NCI-H345 (cell line): ENCODE data around the gene ABCD2.
"Not testable (repeated sequence)": the region's sequence is repeated elsewhere in the genome, so short reads cannot be mapped to it uniquely, and the experiment has no call there.

Source experiments
- DNase-seq: peaks from one replicate; lab custom pipeline; 2025; lab: John Stamatoyannopoulos, UW

ABCD2 gene

DNA sequence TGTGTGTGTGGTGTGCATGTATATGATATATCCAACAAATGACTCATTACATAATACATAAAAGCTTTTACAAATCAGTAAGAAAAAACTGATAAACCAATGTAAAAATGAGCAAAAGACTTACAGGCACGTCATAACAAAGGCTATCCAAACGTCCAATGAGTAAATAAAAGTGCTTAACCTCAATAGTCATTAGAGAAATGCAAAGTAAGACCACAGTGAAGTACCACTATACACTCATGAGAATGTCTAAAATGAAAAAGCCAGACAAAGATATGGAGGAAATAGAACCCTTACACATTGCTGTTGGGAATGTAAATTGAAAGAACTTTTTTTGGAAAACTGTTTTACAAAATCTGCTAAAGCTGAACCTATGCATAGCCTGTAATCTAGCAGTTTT is 7.8 kb downstream of the ABCD2 start:
- DNase-seq = no peak

DNA sequence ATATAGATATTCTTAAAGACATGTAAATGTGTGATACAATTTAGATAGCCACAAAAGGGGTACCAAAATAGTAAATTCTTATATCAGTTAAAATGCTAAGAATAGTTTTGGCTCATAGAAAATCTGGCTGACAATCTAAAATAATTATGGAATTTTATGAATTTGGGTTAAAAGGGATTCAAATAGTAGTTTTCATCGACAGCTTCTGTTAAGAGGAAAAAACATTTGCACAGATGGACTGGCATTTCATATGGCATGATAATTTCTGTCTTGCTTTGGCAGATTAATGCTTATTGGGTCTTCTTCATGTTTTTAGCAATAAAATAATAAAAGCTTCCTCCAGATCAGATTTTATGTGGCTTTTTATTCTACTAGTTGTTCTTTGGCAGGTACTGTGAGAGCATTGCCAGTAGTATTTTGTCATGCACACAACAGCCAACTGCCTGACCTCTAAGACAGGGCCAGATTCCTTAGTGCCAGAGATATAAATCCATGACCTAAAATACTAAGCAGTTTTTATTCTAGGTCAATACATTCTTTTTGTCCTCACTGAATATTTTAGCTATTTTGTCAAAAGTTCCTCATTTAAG is 9.1 kb downstream of the ABCD2 start:
- no peak for DNase-seq

DNA sequence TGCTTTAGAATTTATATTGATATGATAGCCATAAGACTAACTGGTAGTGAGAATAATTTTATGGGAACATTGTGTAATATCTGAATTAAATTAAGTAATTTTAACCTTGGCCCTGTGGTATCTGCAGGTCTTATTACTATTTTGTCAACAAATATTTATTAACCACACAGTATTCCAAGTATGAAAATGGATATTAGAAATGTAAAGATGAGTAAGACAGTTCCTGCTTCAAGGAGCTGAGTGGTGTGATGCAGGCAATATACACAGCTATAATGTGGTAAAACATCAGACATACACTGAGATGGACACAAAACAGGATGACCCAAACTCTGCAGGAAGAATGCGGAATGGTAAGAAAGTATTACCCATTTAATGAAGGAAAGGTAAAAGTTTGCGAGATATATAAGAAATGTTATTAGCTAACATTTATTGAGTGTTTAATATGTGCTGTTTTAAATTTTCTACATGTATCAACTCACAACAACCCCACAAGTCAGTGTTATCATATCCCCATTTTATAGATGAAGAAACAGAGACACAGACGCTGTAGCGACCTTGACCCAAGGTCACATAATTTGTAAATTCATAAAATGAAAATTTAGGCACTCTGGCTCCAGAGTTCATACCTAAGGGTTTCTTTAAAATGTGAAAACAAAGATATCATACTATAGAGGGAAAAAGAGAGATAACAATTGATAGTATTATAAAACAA is 12.7 kb downstream of the ABCD2 start:
- no peak for DNase-seq

DNA sequence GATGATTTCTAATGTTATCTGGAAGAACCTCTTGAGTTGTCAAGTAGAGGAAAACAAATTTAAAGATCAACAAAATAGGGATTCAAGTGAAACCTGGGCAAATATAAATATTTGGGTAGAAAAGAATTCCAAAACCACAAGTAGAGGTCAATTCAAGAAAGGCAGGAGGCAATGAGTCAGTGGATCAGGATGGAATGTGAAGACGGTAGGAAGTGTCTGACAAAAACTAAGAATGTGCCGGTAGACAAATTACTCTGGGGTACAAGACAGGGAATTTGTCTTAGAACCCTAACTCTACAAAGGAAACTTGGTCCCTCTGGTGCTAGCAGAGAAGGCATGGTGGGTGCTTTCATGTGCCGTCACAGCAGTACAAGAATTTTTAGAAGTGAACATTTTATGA is 13.6 kb downstream of the ABCD2 start:
- no peak for DNase-seq

DNA sequence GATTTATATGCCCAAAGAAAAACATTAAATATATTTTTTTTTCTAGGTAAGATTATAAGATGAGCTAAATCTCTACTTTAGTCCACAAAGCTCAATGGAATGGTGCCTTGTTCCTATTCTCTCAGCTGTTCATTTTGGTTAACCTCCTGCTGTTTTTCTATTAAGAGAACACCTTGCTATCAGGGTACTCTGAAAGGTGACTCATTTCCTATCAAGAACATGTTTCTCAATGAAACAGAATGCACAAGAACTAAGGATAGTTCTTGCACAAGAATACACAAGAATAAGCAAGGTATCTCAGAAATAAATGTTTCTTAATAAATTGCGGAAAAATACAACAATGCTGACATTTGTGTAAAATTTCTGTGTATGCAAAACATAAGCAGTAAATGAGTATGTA is 14.1 kb downstream of the ABCD2 start:
- DNase-seq = no peak

DNA sequence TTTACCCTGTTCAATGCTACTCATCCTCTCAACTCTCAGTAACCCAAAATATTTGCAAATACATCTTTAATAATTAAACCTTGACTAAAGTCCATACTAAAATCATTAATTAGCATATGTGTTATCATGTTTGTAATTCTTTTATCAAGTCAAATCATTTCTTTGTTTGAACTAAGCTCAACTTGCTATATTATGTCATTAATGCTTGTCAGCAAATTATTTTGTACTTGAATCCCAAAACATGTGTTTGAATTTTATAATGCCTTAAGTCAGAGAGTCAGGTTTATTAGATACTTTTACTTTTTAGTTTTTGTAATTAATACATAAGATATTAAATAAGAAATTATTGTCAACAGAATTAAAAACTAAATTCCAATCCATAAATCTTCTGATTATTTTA is 16.5 kb downstream of the ABCD2 start:
- no peak for DNase-seq

DNA sequence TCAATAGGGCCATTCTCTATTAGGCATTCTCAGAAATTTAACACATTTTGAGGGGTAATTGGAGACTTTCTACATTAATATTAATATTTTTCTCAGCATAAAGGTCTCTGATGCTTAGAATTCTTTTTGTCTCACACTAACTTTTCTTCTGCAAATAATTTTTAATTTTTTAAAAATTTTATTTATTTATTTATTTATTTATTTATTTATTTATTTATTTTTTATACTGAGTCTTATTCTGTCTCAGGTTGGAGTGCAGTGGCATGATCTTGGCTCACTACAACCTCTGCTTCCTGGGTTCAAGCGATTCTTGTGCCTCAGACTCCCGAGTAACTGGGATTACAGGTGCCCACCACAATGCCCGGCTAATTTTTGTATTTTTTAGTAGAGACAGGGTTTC is 17.7 kb downstream of the ABCD2 start:
- not testable (repeated sequence) for DNase-seq

DNA sequence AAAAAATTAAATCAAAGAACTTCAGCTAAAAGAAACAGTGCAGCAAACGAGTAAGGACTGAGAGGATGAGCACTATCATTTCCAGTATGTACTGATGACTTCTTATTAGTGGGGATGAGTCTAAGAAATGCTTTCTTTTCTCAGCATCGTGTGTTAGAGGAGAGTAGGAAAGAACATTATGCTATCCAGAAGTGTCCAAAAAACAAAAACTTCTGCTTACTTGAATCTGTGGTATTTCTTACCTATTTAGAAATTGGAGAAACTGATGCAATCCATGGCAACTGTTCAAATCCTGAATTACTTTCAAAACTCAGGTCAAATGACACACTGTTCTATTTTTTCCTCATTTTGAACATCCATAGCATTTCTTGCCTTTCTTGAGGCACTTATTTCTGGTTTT is 23.7 kb downstream of the ABCD2 start:
- no peak for DNase-seq

DNA sequence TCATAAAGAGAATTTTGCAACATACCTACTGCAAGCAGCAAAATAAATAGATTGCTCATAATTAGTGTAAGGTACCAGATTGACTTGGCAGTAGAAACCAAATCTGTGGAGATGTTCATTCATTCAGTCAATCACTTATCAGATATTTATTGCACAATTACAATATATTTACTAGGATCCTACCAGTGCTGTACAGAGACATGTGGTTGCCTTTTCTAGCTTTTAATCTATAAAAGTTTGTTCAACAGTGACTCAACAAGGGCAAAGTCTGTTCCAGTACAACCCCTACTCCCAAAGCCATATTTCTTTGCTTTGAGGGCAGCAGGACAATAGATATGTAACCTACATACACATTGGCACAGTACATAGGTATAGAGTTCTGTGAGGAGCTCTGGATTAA is 27.3 kb downstream of the ABCD2 start:
- DNase-seq = no peak

DNA sequence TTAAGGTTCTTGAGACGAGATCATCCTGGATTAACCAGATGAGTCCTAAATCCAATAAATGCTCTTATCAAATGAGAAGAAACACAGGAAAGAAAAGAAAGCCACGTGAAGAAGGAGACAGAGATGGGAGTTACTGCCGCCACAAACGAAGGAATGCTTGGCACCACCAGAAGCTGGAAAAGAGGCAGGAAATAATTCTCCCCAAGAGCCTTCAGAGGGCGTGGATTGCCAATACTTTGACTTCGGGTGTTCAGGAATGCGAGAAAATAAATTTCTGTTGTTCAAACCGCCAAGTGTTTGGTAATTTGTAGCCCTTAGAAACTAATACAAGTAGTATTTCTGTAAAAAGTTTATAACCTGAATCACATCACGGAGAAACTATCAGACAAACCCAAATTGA is 31.3 kb downstream of the ABCD2 start:
- DNase-seq = no peak

DNA sequence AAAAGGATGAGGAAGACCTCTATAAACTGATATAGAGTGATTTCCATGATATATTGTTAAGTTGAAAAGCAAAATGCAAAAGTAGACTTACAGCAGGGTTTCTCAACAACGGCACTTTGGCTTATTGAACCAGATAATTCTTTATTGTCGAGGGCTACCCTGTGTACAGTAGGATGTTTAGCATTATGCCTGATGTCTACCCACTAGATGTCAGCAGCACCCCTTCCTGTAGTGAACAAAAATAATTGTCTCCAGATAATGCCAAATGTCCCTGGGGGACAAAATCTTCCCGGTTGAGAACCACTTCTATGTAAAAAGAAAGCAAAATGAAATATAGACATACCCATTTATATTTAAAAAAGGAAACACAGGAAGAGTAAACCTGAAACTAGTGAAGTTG is 32.4 kb downstream of the ABCD2 start:
- no peak for DNase-seq

DNA sequence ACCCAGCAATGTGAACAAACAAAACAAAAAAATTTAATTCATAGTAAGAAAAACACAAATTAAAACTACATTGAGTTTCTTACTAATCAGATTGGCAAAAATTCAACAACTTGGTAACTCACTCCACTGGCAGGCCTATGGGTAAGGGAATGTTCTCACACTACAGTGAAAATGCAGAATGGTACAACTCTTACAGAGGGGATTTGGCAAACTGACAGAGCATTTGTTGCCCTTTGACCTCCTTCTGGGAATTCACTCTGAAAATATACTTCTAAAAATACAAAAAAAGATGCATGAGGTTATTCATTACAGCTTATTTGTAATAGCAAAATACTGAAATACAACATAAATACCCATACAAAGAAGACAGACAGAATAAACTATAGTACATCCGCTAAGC is 32.8 kb downstream of the ABCD2 start:
- DNase-seq = no peak

DNA sequence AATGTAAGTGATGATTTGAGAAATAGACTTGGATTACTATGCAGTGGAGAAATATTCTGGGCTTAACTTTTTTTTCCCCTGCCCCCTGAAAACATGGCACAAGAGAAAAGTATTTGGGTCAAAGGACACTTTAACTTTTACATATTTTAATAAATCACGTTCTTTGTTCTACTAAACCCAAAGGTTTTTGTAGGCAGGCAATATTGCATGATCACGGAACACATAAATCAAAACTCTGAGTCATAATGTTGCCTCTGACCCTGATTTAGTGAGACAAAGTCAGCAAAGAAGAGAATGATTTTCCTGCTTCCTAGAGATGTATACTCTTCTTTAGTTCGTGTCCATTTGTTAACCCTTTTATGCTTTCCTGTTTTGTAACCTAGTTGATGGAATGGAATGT is 38.0 kb downstream of the ABCD2 start:
- no peak for DNase-seq

DNA sequence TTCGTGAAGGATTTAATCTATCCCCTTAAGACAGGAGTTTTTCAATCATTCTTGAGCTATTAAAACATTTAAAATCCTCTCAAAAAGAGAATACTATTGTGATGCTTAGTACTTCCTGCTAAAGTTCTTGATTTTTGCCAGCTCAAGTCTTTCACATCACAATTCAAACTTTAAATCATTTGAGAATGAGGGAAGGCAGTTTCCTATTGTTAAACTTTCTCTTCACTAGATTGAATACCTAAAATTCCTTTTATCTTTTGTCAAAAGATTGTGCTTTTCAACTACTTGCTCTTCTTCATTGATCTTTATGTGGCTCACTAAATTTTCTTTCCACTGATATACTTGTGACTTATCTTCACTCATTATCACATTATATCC is 44.1 kb downstream of the ABCD2 start:
- DNase-seq = no peak

DNA sequence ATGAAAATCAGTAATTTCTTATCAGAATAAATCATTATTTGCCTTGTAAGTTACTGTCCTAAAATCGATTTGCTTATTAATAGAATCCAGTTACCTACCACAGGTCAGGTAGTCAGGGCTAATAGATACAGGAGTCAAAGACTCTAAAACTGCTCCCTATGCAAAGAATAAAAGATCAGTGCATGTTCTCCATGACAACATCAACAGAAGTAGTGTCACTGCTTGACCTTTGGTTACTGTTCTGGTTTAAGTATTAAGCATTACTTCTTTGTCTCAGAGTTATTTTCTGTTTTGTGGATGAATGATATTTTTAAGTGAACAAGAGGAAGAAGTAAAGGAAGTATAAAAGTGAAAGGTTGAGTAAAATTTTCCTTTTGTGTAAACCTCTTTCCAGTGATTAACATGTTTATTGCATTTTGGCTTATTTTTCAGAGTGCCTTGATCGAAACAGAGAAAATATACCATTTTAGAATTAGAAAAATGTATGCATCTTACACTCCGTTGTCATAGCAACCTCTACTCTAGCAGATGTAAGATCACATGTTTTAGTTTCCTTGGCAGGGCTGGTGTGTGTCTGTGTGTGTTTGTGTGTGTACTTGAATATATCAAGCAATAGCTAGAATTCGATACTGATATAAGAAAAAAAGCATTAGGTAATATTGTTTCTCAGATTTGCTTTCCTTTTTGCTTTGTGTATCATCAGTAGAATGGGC is 44.7 kb downstream of the ABCD2 start:
- DNase-seq = no peak

DNA sequence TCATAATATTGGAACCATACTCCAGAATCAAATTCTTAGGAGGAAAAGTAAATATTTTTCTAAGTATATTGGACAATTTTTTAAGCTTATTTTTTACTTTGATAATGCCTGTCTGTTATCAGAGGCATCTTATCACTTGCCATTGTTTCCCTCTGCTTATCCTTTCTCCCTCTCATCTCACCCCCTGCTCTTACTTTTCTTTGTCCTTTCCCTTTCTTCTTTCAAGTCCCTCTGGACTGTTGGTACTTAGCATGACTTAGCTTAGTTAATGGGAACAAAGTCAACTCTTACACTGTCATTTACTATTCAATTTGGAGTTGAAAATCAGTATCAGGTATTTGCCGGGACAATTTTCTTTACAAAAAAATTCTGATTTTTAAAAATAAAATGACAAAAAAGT is 45.2 kb downstream of the ABCD2 start:
- no peak for DNase-seq

DNA sequence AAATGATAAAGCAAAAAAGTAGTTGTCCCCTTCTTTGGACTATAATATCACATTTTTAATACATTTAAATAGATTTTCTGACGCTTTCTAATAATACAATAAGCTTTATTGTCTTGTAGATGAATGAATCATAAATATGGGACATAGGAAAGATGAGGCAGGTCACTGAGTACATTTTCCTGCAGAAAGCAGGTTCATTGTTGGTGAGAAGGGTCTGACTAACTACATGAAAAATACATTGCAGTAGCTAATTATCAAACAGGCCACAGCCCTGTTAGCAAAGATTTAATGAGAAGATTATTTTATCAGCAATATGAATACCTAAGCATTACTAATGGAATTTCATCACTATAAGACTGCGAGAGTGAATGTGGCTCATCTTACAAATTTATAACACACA is 45.6 kb downstream of the ABCD2 start:
- DNase-seq = no peak

DNA sequence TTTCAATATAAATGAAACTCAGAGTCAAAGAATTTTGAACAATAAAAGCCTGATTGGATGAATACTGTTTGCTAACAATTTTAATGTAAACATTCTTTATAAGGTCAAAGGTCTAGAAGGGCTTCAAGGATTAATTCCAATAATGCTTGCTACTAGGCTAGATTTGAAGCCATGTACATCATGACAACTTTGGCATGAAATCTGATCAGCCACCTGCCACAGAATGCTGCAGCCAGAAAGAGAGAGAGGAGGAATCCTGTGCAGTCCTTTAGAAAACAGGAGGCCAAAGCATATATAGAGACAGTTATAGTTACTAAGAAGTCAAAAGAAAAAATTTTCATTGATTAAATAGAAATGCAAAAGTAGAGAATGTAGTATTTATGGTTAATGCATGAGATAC is 47.1 kb downstream of the ABCD2 start:
- no peak for DNase-seq

DNA sequence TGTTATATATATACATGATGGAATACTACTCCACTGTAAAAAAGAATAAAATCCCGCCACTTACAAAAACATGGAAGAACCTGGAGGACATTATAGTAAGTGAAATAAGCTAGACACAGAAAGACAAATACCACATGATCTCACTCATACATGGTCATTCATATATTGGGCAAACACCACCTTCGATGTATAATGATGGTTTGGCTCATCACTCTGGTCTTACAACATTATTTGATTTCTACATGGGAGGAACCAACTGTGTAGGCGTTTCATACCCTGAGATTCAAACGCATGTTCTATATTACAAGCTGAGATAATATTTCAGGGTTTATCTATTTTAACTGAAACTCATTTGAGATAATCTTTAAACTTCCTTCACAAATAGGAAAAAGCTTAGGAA is 48.3 kb downstream of the ABCD2 start:
- no peak for DNase-seq

DNA sequence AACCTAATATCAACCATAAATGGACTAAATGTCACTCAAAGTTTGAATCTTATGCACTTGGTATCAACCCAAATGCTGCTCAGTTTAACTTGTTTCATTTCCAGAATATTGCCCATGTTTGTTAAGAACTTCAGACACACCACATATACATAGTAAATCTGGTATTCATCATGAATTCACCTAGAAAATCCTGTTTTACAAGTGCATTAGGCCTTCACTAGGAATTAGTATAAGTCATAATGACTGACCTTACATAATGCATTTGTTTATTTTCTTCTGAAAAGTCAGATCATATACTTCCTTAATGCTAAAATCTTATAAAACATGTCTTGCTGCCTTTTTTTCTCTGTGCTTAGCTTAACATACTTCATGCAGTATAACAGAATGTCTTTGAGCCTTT is 66.1 kb downstream of the ABCD2 start:
- DNase-seq = no peak

DNA sequence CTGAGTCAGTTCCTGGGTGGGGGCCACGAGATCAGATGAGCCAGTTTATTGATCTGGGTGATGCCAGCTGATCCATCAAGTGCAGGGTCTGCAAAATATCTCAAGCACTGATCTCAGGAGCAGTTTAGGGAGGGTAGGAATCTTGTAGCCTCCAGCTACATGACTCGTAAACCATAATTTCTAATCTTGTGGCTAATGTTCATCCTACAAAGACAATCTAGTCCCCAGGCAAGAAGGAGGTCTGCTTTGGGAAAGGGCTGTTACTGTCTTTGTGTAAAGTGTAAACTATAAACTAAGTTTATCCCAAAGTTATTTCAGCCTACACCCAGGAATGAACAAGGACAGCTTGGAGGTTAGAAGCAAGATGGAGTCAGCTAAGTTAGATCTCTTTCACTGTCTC is 75.4 kb downstream of the ABCD2 start:
- DNase-seq = not testable (repeated sequence)

DNA sequence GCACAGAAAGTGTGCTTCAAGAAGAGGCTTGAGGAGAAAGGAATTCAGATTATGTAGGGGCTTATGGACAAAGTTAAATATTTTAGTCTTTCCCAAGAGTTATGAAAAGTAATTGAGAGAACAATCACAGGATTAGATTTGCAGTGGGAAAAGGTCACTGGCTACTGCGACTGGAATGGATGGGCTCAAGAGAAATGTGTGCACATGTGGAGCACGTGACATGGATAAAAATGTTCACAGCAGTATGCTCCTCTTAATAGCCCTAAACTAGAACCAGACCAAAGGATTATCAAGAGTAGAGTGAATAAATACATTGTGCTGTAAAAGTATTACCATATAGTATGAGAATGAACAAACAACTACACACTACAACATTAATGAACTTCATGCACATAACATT is 78.1 kb downstream of the ABCD2 start:
- DNase-seq = no peak

DNA sequence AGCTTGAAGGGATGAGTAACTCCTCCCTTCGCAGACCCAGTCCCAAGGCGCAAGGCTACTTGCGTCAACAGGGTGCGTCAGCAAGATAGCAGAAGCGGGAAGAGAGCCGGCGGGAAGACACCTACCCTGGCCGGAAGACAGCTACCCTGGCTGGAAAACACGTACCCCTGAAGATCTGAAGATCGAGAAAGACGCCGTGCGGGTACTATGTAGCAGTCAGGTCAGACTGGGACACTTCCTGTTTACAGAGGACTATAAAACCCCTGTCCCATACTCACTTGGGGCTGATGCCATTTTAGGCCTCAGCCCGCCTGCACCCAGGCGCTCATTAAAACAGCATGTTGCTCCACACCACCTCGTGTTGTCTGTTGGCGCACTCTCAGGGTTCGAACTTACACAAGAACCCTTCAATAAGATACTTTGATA is 80.9 kb downstream of the ABCD2 start:
- DNase-seq = no peak

DNA sequence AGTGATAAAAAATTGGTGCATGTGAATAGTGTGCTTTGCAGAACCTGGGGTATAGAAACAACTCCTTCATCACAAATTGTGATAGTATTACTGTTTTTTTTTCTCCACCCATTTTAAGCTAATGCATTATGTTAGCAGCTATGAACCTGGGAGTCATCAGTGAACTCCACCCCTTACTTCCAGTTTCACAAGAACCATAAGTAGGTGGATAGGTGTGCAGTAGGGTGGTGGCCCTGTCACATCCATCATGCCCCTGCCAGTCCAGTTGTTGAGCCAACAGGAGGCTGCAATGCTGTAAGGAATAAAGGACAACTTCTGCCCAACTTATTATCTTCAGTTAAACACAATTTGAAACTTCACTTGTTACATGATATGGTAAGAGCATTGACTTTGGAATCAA is 85.7 kb downstream of the ABCD2 start:
- DNase-seq = no peak
